Measurements from ENCODE around the gene SYT13. TPM values are rescaled to one million over a fixed set of nuclear protein-coding genes. Genes with fewer than 3 reads are reported as not detected.
A peak's percentile ranks its signal among the peaks of the same experiment; 100 is the strongest.

Gene SYT13
- total RNA-seq, 1 experiment from 2014 or later: 9.4 TPM

DNA sequence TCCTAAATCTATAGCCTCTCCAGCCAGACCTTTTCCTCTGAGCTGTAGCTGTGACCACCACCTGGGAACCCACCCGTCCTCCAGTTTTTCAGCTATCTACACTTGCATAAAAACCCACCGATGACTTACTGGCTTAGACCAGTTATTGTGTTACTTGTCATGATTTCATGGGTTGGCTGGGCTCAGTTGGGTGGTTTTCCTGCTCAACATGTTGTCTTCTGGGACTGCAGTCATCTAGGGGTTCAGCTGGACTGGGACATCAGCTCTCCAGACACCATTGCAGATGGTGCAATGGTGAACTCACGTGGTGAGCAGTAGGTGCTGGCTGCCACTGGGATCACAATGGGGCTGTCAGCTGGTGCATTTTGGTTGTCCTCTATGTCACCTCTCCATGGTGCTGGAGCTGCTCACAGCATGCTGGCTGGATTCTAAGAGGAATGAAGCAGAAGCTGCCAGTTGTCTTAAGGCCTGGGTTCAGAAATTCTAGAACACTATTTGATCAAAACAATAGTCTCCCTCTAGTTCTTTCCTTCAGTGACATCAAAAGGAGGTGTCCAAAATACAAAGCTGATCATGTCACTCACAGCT lies 1.3 kb upstream of the SYT13 start:
- Mint-ChIP-seq H3K27ac (ENCODE audit: unreplicated experiment) (no peak overlapping the region), H3K9me3 (ENCODE audit: unreplicated experiment) (no peaks in the 10 kb centered on the region), H3K27me3 (ENCODE audit: insufficient read depth, unreplicated experiment) (peaks cover 15% of the 10 kb centered on the region), H3K4me1 (ENCODE audit: low read depth, unreplicated experiment) (peaks cover under 1% of the 10 kb centered on the region), H3K36me3 (ENCODE audit: insufficient read depth, unreplicated experiment) (no peaks in the 10 kb centered on the region), H3K4me3 (ENCODE audit: unreplicated experiment) (no peak overlapping the region)
- H3K4me3 ChIP-seq (ENCODE audit: low read depth, low read length): no peak overlapping the region
- intact Hi-C loops (cut with micrococcal nuclease; ENCODE audit: unreplicated experiment): loop anchor here (10.0 kb wide), 1 partner anchor 103 kb away; no protein-coding TSS in a partner anchor
- peaks cover 5% of the 10 kb centered on the region for H3K4me1 ChIP-seq
- no peaks in the 10 kb centered on the region for H3K36me3 ChIP-seq (ENCODE audit: control insufficient read depth, insufficient read depth, low read length)
- H3K27me3 ChIP-seq (replicated peaks; ENCODE audit: control insufficient read depth, insufficient read depth, low read length): peaks cover 2% of the 10 kb centered on the region; the same call in 1 of the 2 replicates
- no TSS peak for BruUV-seq (replicated peaks)
- H3K9me3 ChIP-seq: no peaks in the 10 kb centered on the region
- no peak for DNase-seq
- POLR2A ChIA-PET: no interaction called here
- no peak for TF ChIP-seq CTCF (IDR thresholded peaks at IDR 0.05; ENCODE audit: insufficient read depth in 1 of 2, low read depth in 1 of 2, low read length in 1 of 2, severe bottlenecking in 1 of 2, unreplicated experiment in 1 of 2)
- CTCF ChIA-PET: interaction anchor here (0.6 kb wide), 1 partner anchor 52 kb away, joined by 3 read pairs; no protein-coding TSS in a partner anchor

- CTCF ChIA-PET: interaction anchor here (0.5 to 1.1 kb wide), 3 partner anchors 10 to 33 kb away, joined by 3 to 7 read pairs (median 3); no protein-coding TSS in a partner anchor
- no peak for TF ChIP-seq CTCF (IDR thresholded peaks at IDR 0.05; ENCODE audit: insufficient read depth in 1 of 2, low read depth in 1 of 2, low read length in 1 of 2, severe bottlenecking in 1 of 2, unreplicated experiment in 1 of 2)
- Mint-ChIP-seq H3K36me3 (ENCODE audit: insufficient read depth, unreplicated experiment) (peaks cover 6% of the 10 kb centered on the region), H3K27ac (ENCODE audit: unreplicated experiment) (no peak overlapping the region), H3K27me3 (ENCODE audit: insufficient read depth, unreplicated experiment) (peaks cover 10% of the 10 kb centered on the region), H3K4me1 (ENCODE audit: low read depth, unreplicated experiment) (peaks cover 14% of the 10 kb centered on the region), H3K4me3 (ENCODE audit: unreplicated experiment) (peak overlapping the region; percentile 61), H3K9me3 (ENCODE audit: unreplicated experiment) (peaks cover 3% of the 10 kb centered on the region)
- BruUV-seq (replicated peaks): no TSS peak
- POLR2A ChIA-PET: no interaction called here
- DNase-seq: no peak
- Histone ChIP-seq H3K27me3 (replicated peaks; ENCODE audit: control insufficient read depth, insufficient read depth, low read length) (no peaks in the 10 kb centered on the region), H3K36me3 (ENCODE audit: control insufficient read depth, insufficient read depth, low read length) (no peaks in the 10 kb centered on the region), H3K4me3 (ENCODE audit: low read depth, low read length) (peak overlapping the region; percentile 54), H3K4me1 (peaks cover 18% of the 10 kb centered on the region), H3K9me3 (no peaks in the 10 kb centered on the region)
- intact Hi-C loops (cut with micrococcal nuclease; ENCODE audit: unreplicated experiment): loop anchor here (10.0 kb wide), 1 partner anchor 101 kb away; no protein-coding TSS in a partner anchor
Measured at GRCh38 chr11:45285250-45285828, 802 bp downstream of the SYT13 start.

- Histone ChIP-seq H3K9me3 (peaks cover 3% of the 10 kb centered on the region; the same call in 1 of the 2 replicates), H3K4me3 (ENCODE audit: low read depth, low read length) (no peak overlapping the region), H3K36me3 (ENCODE audit: control insufficient read depth, insufficient read depth, low read length) (no peaks in the 10 kb centered on the region), H3K4me1 (peaks cover 18% of the 10 kb centered on the region), H3K27me3 (replicated peaks; ENCODE audit: control insufficient read depth, insufficient read depth, low read length) (no peaks in the 10 kb centered on the region)
- ChIA-PET CTCF (interaction anchor here (0.6 to 1.2 kb wide), 2 partner anchors 30 to 47 kb away, joined by 5 read pairs; no protein-coding TSS in a partner anchor), POLR2A (interaction anchor here (0.7 kb wide), 1 partner anchor 30 kb away, joined by 3 read pairs; no protein-coding TSS in a partner anchor)
- Mint-ChIP-seq H3K36me3 (ENCODE audit: insufficient read depth, unreplicated experiment) (peaks cover 6% of the 10 kb centered on the region), H3K4me3 (ENCODE audit: unreplicated experiment) (peak overlapping the region; percentile 10), H3K4me1 (ENCODE audit: low read depth, unreplicated experiment) (peaks cover 14% of the 10 kb centered on the region), H3K27me3 (ENCODE audit: insufficient read depth, unreplicated experiment) (no peaks in the 10 kb centered on the region), H3K27ac (ENCODE audit: unreplicated experiment) (peak overlapping the region; percentile 89), H3K9me3 (ENCODE audit: unreplicated experiment) (peaks cover 12% of the 10 kb centered on the region)
- peak; percentile 79 to 84 for DNase-seq
- intact Hi-C loops (cut with micrococcal nuclease; ENCODE audit: unreplicated experiment): loop anchor here (10.0 kb wide), 1 partner anchor 97 kb away; no protein-coding TSS in a partner anchor
- no TSS peak for BruUV-seq (replicated peaks)
- no peak for TF ChIP-seq CTCF (IDR thresholded peaks at IDR 0.05; ENCODE audit: insufficient read depth in 1 of 2, low read depth in 1 of 2, low read length in 1 of 2, severe bottlenecking in 1 of 2, unreplicated experiment in 1 of 2)
Measured at GRCh38 chr11:45282081-45282480, 4.1 kb downstream of the SYT13 start.
